CD4-positive, alpha-beta T cell treated with Interleukin-12 subunit alpha and Interleukin-12 subunit beta, for 1 hour (primary cell): ENCODE measurements around the gene CDHR1.
"Not testable (repeated sequence)": the region's sequence is repeated elsewhere in the genome, so short reads cannot be mapped to it uniquely, and the experiment has no call there.

Source experiments
- DNase-seq: peaks from one replicate; pipeline ENCODE4 v3.0.0-alpha.2; 2020

CDHR1 gene

GRCh38 chr10:84194424-84195043 lies at the start of gene CDHR1:
Gene CDHR1 (plus strand): TSS chr10:84194537. CDS start chr10:84194761, 224 bp downstream.
- peak; percentile 62 for DNase-seq

GRCh38 chr10:84147347-84147746 lies 47.0 kb upstream of the CDHR1 start:
- no peak for DNase-seq

GRCh38 chr10:84148006-84148597 lies 46.2 kb upstream of the CDHR1 start:
- peak; percentile 48 for DNase-seq

GRCh38 chr10:84149854-84150253 lies 44.5 kb upstream of the CDHR1 start:
- no peak for DNase-seq

GRCh38 chr10:84152769-84153168 lies 41.6 kb upstream of the CDHR1 start:
- DNase-seq, result no peak

GRCh38 chr10:84155521-84155920 lies 38.8 kb upstream of the CDHR1 start:
- DNase-seq, result no peak

GRCh38 chr10:84156009-84156408 lies 38.3 kb upstream of the CDHR1 start:
- DNase-seq, result no peak

- peak; percentile 49 for DNase-seq
Measured at GRCh38 chr10:84156768-84157167, 37.6 kb upstream of the CDHR1 start.

GRCh38 chr10:84158061-84158460 lies 36.3 kb upstream of the CDHR1 start:
- no peak for DNase-seq

- no peak for DNase-seq
Measured at GRCh38 chr10:84158550-84158949, 35.8 kb upstream of the CDHR1 start.

- no peak for DNase-seq
Measured at GRCh38 chr10:84159076-84159685, 35.2 kb upstream of the CDHR1 start.

- no peak for DNase-seq
Measured at GRCh38 chr10:84160663-84161362, 33.5 kb upstream of the CDHR1 start.

GRCh38 chr10:84163996-84164395 lies 30.3 kb upstream of the CDHR1 start:
- no peak for DNase-seq

GRCh38 chr10:84164442-84164841 lies 29.9 kb upstream of the CDHR1 start:
- DNase-seq, result no peak

- DNase-seq, result no peak
Measured at GRCh38 chr10:84166620-84167288, 27.6 kb upstream of the CDHR1 start.

GRCh38 chr10:84167289-84167653 lies 27.1 kb upstream of the CDHR1 start:
- not testable (repeated sequence) for DNase-seq

GRCh38 chr10:84168382-84168781 lies 26.0 kb upstream of the CDHR1 start:
- not testable (repeated sequence) for DNase-seq

- DNase-seq, result not testable (repeated sequence)
Measured at GRCh38 chr10:84171237-84171636, 23.1 kb upstream of the CDHR1 start.

- not testable (repeated sequence) for DNase-seq
Measured at GRCh38 chr10:84171700-84172466, 22.5 kb upstream of the CDHR1 start.

- DNase-seq, result no peak
Measured at GRCh38 chr10:84172467-84173356, 21.6 kb upstream of the CDHR1 start.

GRCh38 chr10:84173501-84173929 lies 20.8 kb upstream of the CDHR1 start, which contains the start of gene GPR15LG:
Gene GPR15LG (plus strand): TSS chr10:84173801. CDS start chr10:84173852, 51 bp downstream.
- no peak for DNase-seq
